Measurements from ENCODE around the gene COL12A1.

DNA sequence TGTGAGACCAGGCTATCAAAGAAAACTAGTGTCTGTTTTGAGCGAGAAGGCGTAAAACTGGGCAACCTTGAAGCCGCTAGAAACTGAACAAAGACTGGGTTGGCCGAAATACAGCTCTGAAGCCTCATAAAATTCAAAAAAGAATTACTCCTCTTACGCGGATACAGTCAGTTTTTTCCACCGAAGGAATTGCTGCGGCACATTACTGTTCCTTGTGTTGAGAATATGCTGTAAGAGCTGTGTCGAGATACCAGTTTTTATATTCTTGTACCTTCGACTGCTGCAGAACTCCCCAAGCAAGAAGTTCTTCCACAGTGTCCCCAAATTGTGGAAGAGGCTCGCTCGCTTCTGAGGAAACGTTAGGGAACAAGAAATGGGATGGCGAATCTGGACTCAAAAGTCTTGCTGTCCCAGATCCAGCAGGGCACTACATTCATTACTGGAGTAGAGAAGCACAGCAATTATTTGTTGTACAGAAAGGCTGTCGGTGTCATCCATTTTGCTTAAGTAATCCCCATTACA is 38.3 kb upstream of the COL12A1 start:
- TF ChIP-seq ZNF3 (CRISPR knock-in tag; IDR thresholded peaks at IDR 0.05) (no peak), RBM15 (IDR thresholded peaks at IDR 0.05; ENCODE audit: insufficient read depth, low read length) (no peak), POLR2A (conservative IDR thresholded peaks at IDR 0.05) (no peak), TAF1 (IDR thresholded peaks at IDR 0.05; ENCODE audit: control insufficient read depth, extremely low read depth, insufficient read depth, low read length, severe bottlenecking) (no peak), CHD1 (IDR thresholded peaks at IDR 0.05; ENCODE audit: low read length) (no peak), NRF1 (conservative IDR thresholded peaks at IDR 0.05 in 1 of 2, IDR thresholded peaks at IDR 0.05 in 1 of 2) (no peak), NR2C2 (CRISPR knock-in tag; IDR thresholded peaks at IDR 0.05) (no peak), NR2C2 (tag; IDR thresholded peaks at IDR 0.05) (0 out of 2 replicates have a peak, but pooled peaks have one; percentile 93), SREBF2 (CRISPR knock-in tag; IDR thresholded peaks at IDR 0.05) (no peak), OTX1 (CRISPR knock-in tag; IDR thresholded peaks at IDR 0.05) (no peak), ZNF436 (CRISPR knock-in tag; IDR thresholded peaks at IDR 0.05) (no peak), YY1 (IDR thresholded peaks at IDR 0.05; ENCODE audit: borderline replicate concordance in 1 of 3, control insufficient read depth in 1 of 3, extremely low read depth in 1 of 3, insufficient read depth in 3 of 3, insufficient read length in 1 of 3, insufficient replicate concordance in 2 of 3, low read depth in 1 of 3, low read length in 2 of 3) (no peak), ZNF24 (IDR thresholded peaks at IDR 0.05) (no peak), TCF7 (IDR thresholded peaks at IDR 0.05; ENCODE audit: borderline replicate concordance) (no peak)
- TF ChIP-seq, protein P1, sequence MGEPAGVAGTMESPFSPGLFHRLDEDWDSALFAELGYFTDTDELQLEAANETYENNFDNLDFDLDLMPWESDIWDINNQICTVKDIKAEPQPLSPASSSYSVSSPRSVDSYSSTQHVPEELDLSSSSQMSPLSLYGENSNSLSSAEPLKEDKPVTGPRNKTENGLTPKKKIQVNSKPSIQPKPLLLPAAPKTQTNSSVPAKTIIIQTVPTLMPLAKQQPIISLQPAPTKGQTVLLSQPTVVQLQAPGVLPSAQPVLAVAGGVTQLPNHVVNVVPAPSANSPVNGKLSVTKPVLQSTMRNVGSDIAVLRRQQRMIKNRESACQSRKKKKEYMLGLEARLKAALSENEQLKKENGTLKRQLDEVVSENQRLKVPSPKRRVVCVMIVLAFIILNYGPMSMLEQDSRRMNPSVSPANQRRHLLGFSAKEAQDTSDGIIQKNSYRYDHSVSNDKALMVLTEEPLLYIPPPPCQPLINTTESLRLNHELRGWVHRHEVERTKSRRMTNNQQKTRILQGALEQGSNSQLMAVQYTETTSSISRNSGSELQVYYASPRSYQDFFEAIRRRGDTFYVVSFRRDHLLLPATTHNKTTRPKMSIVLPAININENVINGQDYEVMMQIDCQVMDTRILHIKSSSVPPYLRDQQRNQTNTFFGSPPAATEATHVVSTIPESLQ (CRISPR knock-in tag; IDR thresholded peaks at IDR 0.05), result no peak

Data from K562 (cell line).